Measurements from ENCODE around the gene AQP12B. TPM values are rescaled to one million over a fixed set of nuclear protein-coding genes. Genes with fewer than 3 reads are reported as not detected.
"Not testable (repeated sequence)": the region's sequence is repeated elsewhere in the genome, so short reads cannot be mapped to it uniquely, and the experiment has no call there.

The AQP12B gene
- polyA plus RNA-seq, 12 donors: 0.64 to 7.6 (median 1.2) TPM; not detected in 2

DNA sequence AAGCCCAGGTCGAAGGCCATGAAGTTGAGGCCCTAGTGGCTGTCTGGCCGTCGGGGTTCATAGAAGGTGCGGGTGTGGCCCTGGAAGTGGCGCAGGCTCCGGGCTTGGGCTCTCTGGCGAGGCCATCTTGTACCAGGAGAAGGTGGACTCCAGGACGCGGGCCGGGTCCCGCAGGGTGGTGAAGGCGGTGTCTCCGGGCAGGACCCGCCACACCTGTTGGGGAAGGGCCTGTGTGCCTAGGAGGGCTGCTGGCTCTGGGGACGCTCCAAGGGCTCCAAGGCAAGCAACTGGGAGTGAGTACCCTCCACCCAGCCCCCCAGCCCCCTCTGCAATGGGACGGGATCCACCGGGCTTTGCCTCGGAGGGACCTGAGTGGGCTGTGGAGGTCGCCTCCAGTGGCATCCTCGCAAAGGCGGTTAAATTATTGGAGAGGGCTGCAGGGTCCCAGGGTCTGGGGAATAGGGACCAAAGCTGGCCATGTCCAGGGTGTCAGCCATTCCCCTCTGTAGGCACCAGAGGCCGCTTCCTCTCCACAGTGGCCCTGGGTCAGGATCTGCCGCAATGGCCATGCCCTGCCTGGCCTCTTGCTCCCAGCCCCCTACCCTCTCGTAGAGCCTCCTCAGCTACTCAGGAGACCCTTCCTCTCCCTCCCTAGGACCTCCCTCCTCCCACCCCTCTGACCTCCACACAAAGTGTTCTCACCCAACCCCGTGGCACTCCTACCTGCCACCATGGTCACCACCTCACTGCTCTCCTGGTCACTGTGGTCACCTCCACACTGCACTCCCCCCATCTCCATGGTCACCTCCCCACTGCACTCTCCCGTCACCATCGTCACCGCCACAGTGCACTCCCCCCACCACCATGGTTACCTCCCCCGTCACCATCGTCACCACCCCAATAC, 19.3 kb upstream of the AQP12B start:
- DNase-seq: no peak

DNA sequence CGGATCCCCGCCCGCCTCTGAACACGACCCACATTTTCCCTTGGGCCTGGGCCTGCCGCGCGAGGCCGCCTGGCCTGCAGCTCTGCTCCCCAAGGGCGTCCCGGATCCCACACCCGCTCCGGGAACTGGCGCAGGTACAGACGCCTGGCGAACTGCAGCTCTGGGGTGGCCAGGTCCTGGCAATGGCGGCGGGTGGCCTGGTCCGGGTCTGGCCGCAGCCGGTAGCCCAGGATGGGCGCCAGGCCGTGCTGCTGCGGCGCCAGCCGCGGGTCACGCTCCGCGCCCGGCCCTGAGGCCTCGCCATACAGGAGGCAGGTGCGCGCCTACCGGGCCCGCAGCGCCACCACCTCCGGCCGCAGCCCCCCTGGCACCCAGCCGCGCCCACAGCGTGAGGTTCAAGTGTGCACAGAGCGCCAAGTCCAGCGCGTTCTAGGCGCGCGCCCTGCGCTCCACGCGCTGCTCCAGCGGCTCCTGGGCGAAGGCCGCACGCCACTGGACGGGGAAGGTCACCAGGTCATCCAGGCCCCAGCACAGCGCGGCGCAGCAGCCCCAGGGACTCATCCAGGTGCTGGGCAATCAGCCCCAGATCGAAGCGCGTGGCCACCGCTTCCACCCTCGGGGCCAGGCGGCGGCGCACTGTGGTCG, 18.5 kb upstream of the AQP12B start:
- DNase-seq: no peak

DNA sequence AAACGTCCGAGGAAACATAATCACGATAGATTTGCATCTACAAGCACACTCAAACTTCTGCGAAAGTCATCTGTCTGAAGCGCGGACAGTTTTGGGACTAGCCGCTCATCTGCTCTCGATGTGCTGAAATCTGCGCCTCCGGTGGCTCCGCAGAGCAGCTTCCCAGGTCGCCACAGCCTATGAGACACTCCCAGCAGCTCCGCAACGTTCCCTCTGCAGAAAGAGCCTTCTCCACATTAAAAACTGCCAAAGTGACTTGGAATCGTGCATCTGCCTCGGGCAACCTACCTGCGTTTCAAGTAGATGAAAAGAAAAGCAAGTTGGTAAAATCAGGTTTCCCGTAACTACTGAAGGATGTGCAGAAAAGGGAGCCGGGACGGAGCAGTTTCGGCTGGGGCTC, 17.9 kb upstream of the AQP12B start:
- DNase-seq: not testable (repeated sequence)

DNA sequence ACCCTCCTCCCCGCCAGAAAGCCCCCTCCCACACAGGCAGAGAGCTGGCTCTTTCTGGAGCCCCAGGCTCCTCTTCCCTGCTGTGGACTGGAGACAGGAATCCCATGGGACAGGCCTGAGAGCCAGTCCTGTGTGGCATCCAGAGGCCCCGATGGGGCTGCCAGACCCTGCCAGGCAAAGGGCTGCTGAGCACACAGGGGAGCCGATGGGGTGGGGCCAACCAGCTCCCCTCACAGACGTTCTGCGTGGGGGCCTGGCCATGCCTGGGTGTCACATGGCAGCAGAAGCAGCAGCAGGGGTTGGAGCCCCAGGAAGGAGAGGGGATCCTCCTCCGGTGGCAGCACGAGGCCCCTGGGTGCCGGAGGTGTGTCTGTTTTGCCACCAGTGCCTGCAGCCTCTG, 17.1 kb upstream of the AQP12B start:
- not testable (repeated sequence) for DNase-seq

DNA sequence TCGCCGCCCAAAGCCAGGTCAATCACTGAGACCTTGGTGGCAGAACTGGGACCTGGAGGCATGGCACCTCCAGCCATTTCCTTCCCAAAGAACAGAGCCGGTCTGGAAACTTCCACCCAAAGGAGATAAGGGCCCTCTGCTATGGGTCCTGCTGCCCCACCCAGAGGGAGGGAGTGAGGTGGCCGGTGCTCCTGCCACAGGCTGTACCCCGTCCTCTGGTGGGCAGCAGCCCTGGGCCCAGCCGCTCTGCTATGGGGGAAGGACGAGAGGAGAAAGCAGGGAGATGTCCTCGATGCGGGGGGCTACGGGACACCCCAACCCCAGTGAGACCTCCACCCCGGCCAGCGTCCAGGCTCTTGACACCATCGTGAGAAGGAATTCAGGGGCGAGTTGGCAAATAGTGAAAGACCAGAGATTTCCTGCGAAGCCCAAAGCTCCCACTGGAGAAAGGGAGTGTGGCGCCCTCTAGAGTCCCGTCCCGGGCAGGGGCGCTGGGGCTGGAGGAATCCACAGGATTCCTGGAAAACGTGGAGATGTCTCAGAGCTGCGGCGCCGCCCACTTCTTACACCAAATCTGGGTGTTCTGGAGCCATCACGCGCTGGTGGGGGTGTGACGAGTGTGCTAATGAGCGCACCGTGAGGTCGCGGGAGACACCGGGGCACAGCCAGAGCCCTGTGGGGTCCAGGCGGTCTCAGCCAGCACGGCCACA, 16.3 kb upstream of the AQP12B start:
- DNase-seq: not testable (repeated sequence)

DNA sequence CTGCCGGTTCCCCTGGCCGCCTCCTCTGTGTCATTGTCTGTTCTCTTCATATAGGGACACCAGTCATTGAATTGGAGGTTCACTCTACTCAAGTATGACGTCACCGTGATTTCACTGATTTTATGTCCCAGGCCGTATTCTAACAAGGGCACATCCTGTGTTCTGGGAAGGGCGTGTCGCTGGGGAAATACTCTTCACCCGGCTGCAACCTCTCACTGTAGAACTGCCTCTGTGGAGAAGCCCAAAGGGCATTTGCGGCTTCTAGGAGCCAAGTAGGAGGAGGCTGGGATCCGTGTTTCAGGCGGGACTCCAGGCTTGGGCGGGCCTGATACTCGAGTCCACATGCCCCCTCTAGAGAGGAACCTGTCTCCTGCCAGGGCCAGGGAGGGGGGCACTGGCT, 13.8 kb upstream of the AQP12B start:
- DNase-seq: not testable (repeated sequence)

DNA sequence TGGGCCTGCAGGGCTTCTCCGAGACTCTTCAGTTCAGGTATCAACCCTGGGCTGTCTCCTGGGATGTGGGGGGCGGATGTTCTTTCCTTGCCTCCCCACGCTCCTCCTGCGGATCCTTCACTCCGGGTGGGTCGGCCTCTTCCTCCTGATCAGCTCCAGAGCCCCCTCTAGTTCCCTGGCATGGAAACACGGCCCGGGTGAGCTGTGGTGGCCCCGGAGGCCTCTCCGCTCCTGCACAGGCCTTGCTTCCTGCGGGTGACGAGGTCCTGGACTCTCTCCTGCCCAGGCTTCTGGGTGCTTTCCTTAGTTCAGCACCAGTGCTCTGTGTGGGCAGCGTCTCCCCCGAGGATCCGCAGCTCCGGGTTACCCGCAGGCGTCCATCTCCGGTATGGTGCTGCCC, 12.9 kb upstream of the AQP12B start:
- not testable (repeated sequence) for DNase-seq

DNA sequence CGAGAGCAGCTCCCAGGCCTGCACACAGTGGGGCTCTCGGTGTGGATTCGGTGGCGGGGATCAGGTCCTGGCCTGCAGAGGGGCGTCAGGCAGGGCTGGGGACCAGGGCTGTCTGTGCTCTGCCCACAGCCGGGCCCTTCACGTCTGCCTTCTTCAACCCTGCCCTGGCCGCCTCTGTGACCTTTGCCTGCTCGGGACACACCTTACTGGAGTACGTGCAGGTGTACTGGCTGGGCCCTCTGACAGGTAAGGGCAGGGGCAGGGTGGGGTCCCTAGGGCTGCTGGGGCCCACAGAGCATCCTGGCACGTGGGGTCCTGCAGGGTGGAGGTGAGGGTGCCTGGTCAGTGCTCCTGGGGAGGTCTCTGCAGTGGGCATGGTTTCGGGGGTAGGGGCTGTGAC, 11.6 kb upstream of the AQP12B start:
- DNase-seq: not testable (repeated sequence)

DNA sequence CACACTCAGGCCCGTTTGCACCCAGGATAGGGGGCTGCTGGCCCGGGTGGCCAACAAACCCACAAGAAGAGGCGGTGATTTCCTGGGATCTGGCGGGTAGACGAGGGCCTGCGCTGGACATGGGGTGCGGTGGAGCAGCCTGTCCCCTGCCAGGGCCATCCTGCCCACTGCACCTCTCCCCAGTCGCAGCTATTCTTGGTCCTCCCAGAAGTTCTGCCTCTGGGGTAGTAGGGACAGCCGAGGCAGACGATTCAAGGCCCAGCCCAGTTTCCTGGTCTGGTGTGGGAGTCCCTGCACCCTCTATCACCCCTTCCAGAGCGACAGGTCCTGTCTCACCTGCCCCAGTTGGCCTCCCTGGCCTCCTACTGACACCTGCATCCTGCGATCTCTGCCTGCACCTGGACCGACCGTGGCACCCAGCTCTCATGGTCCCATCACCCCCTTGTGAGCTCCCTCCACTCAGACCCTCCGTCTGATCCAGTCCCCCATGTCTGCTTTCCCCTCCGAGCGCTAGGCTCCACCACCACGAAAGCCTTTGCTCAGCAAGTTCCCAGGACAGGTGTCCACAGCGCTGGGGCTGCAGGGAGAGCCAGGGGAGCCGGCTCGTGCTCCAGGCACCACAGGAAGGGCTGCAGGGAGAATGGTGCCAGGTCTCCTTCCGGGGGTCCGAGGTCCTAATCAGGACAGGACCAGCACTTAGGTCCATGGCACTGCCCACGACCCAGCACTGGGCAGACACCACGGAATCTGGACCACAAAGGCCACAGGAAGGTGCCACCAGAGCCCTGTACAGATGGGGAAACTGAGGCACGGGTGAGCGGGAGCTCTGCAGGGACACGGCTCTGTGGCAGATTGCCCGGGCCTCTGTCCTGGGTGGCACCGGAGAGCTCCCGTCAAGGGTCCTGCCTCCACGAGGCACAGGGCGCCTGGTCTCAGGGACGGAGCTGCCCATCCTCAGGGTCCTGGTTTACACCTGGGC, 10.2 kb upstream of the AQP12B start:
- not testable (repeated sequence) for DNase-seq

DNA sequence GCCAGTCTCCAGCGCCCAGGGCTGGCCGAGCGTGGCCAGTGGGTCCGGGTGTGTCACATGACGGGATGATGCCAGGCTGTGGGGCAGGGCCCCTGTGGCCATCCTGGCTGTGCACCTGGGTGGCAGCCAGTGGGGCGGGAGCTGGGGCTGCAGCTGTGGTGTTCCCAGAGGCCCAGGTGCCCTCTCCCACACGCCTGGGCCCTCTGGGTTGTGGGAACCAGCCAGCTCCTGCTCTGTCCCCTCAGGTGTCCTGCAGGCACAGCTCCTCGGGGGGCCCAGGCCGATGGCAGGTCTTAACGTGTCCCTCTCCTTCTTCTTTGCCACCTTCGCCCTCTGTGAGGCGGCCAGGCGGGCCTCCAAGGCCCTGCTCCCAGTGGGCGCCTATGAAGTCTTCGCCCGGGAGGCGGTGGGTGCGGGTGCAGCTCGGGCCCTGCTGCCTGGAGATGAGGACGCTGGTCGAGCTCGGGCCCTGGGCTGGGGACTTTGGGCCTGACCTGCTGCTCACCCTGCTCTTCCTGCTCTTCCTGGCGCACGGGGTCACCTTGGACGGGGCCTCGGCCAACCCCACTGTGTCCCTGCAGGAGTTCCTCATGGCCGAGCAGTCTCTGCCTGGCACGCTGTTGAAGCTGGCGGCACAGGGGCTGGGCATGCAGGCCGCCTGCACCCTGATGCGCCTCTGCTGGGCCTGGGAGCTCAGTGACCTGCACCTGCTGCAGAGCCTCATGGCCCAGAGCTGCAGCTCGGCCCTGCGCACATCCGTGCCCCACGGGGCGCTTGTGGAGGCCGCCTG, 9.1 kb upstream of the AQP12B start, which contains the start of gene AQP12A:
Gene AQP12A (plus strand): TSS at position 236 of the 790 bp plus-strand sequence. CDS start 48 bp downstream, at position 284.
- not testable (repeated sequence) for DNase-seq

DNA sequence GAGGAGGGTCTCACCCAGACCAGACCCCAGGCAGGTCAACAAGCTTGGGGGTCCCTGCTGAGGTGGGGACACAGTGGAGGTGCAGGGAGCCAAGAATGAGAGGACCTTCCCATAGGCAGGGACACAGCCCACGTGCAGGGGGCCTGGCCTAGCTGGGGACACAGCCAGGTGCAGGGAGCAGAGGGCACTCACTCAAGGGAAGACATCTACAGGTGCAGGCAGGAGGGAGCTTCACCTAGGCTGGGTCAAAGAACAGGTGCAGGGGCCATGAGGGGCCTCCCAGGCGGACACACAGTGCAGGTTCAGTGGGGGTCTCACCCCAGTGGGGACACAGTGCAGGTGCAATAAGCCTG, 8.4 kb upstream of the AQP12B start:
- not testable (repeated sequence) for DNase-seq

DNA sequence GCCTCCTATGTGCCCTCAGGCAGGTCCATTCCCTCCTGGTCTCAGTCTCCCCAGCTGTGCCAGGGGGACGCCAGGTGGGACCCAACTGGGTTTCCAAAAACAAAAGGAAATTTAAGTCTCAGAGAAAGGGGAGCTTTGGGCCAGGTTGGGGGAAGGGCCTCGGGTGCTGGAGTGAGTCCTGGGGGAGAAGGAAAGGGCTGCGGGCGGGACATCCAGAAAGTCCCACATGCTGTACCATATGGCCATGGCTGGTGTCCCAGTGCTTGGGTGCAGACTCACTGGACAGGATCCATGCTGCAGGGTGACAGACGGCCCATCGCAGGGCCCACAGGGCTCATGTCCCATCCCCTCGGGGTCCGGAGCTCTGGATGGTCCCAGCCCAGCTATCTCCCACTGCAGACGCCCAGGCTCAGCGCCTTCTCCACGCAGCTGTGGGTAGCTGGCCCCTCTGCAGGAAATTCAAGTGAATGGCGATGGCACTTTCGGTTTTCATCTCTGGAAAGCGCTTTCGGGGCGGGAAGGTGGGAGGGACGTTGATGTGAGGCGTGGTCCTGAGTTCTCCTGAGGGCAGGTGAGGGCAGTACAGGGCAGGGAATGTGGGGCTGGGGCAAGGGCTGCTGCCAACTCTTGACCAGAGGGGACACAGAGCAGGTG, 7.9 kb upstream of the AQP12B start:
- DNase-seq: not testable (repeated sequence)

DNA sequence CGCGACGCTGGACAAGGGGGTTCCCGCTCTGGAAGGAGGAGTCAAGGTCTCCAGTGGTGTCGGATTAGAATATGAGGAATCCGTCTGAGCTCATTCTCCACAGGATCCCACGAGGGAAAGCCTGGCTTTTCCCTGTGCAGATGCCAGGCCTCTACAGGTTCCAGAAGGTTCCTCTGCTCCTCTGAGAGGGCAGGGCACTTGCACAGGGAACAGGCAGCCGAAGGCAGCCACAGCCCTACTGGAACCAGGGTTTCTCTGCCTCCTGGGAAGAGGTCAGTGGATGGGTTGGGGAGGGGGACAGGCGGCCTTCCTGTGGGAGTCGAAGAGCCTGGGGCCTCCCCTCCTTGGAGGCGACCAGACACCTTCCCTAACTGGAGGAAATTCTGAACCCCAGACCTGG, 7.3 kb upstream of the AQP12B start:
- no peak for DNase-seq

DNA sequence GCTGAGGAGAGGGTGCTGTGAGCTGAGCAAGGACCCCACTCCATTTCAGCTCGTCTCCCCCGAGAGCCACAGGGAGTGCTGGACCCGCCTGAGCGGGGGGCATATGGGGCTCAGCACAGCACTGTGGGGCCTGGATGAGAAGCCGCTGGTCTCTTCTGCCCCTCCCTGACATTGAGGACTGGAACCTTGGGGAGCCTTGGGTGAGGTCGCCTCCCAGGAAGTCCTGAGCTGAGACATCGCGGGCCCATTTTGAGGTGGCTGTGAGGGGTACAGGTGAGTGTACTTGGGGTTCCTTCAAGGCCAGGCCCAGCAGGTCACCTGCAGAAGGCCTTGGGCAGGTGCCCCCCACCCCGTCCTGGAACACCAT, 5.9 kb upstream of the AQP12B start:
- DNase-seq: no peak

DNA sequence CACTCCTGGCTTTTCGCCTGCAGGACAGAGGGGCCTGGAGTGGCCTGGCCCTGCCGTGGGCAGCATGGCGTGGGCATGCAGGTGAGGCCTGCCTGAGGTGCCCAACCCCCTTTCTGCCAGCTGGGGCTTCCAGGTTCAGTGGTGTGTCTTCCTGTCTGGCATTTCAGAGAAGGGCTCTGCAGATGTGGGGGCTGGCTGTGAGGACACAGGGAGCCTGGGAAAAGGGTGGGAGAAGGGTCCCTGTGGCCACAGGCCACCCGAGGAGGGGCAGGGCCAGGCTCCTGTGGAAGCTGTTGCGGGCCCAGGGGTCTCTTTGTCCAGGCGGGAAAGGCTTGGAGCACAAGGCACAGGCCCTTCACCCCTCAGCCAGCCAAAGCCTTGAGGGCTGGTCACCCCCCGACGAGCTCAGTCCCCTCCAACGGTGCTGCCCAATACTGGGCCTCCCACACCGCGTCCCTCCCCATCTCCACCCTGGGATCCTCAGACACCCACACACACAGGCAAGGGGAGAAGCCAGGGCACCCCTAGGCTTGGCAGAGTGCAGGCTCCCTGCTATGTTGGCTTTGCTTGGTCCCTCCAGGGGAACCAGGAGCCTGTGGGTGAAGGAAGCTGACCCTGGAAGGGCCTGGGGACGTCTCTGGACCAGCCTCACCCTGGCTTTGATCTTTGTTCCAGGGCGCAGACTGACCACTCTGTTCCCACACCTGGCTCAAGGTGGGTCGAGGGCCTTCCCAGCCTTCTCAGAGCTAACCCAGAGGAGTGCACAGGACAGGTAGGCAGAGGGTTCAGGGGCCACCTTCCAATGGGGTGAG, 5.3 kb upstream of the AQP12B start:
- DNase-seq: no peak

DNA sequence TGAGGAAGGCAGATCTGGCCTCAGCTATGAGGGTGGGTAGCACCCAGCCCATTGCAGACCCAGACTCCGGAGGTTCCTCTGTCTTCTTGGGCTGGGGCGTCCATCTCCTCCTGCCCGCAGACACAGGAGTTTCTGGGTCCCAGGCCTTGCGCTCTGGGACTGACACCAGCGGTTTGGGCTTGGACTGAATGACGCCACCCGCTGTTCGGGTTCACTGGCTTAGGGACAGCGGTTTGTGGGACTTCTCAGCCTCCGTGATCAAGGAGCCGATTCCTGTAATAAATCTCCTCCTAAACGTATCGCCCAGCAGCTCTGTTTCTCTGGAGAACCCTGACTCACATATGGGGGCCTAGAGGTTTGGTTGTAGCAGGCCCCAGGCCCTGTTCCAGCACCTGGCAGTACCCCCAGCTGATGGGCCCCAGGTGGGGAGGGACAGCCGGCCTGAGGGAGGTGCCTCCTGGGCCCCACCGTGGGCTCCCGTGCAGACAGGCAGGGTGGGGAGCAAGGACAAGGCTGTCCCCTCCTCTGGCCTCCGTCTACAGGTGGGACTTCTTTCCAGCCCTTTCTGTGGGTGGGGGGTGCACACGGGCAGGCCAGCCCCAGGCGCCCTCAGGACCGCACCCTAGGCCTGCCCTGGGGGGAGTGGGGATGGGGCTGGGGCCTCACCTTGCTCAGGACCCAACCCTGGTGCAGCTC, 4.5 kb upstream of the AQP12B start:
- no peak for DNase-seq

DNA sequence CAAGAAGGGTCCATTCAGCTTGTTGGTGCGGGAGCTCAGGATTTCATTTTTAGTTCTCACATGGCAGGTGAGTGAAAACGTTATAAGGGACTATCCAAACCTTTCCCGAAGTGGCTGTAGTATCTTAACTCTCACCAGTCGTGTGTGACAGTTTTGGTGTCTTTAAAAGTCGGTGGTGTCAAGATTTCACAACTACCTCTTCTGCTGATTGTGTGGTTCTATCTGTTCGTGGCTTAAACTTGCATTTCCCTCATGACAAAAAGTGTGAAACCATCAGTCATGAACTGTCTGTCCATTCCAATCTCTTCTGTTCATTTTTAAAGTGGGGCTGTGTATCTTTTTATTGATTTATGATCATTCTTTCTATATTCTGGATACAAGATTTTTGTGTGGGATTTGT, 3.8 kb upstream of the AQP12B start:
- DNase-seq: no peak

DNA sequence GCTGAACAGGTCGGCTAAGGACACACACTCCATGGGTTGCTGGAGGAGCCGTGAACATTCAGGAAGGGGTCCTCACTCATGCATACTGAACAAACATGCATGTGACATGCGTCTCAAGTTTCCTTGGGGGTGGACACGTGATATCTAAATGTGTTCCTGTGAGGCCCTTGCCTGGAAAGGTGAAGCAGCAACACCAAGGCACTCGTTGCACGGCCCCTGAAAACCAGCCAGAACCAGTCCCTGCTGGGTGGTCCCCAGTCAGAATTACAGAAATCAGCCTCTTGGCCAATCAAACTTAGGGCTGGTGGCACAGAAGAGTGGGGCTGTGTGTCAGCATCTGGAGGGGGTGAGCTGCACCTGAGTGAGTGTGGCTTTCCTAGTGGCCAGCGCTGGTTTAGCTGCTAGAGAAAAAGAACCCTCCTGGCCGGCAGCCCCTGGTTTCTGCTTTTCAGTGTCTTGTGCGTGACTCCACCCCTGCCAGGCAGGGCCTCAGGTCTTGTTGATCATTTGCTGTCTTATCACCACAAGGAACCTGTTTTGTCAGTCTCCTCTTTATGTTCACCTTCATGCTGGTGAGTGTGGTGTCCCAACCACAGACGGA, 3.2 kb upstream of the AQP12B start:
- no peak for DNase-seq
